Transverse colon (tissue), 4 donors: ENCODE measurements around the gene ALG14. TPM values are rescaled to one million over a fixed set of nuclear protein-coding genes. Genes with fewer than 3 reads are reported as not detected.

ENCODE experiments used
- DNase-seq: peaks from one replicate; pipeline ENCODE4 v3.0.0-alpha.2; 2019
- H3K27ac ChIP-seq, 4 donors: fragments of 200-600 bp; sonication (generic); 2 replicates each; pipeline ENCODE4 v1.5.1; 2016 to 2018; ENCODE audit warnings: inconsistent platforms in 4 of 4
- H3K27me3 ChIP-seq: fragments of 200-600 bp; sonication (generic); 2 replicates; pipeline ENCODE4 v1.5.1; 2017; ENCODE audit warnings: inconsistent platforms
- H3K36me3 ChIP-seq, 4 donors: fragments of 200-600 bp; sonication (generic); 2 replicates each; pipeline ENCODE4 v1.5.1; 2017 to 2019; ENCODE audit warnings: inconsistent platforms in 4 of 4
- H3K4me1 ChIP-seq, 4 donors: fragments of 200-600 bp; sonication (generic); 2 replicates each; pipeline ENCODE4 v1.5.1; 2017 to 2020; ENCODE audit warnings: inconsistent platforms in 4 of 4
- H3K4me3 ChIP-seq, 4 donors: fragments of 200-600 bp; sonication (generic); 1 replicate in 1 of 4; 2 replicates in 3 of 4; pipeline versions ENCODE4 v1.5.1 to v1.6.1; 2017 to 2019; ENCODE audit warnings: inconsistent platforms in 4 of 4
- H3K9me3 ChIP-seq, 2 donors: fragments of 200-600 bp; sonication (generic); 2 replicates each; pipeline ENCODE4 v1.5.1; 2017 to 2019; ENCODE audit warnings: inconsistent platforms in 2 of 2
- EP300 ChIP-seq: sonication (generic); formaldehyde crosslinking; IDR thresholded peaks from one replicate; pipeline ENCODE4 v1.6.1; 2017; ENCODE audit warnings: antibody characterized with exemption, low read depth
- POLR2A ChIP-seq: fragments of 450-650 bp; IDR thresholded peaks from one replicate; pipeline ENCODE4 v1.6.1; 2016; ENCODE audit warnings: antibody characterized with exemption, mild to moderate bottlenecking, moderate library complexity
- POLR2AphosphoS5 ChIP-seq, 3 donors: sonication (generic); formaldehyde crosslinking; IDR thresholded peaks; one replicate each; pipeline ENCODE4 v1.6.1; 2016; ENCODE audit warnings: antibody characterized with exemption in 3 of 3
- WGBS, 2 donors: methylation state at CpG; one replicate each; pipeline ENCODE4 v1.1.5; 2018; ENCODE audit warnings: low coverage in 1 of 2; 5-methylcytosine and 5-hydroxymethylcytosine counted together
- in situ Hi-C, 4 donors: fragments of 200-750 bp; cut with MboI; loops; one replicate each; pipeline versions ENCODE4 v1.15.0 to v1.15.1; 2017; ENCODE audit warnings: low sequenced_read_pairs in 3 of 4, low pct_ligation_motif_present in 1 of 4, low pct_unique_long_range_greater_than_20kb in 1 of 4
- intact Hi-C: fragments of 100-400 bp; cut with DNase I; formaldehyde crosslinking; loops from one replicate; pipeline ENCODE4 v1.15.1; 2023; ENCODE audit warnings: low total_unique reads
- total RNA-seq, 4 donors: library from RNA; depleted of rRNA; stranded (reverse); fragments of >200 nt; gene quantifications; one replicate each; pipeline ENCODE4 v1.1.0, GENCODE V29; 2016
- TF ChIP-seq, protein P1 (sequence below), 5 experiments: fragments of 200-600 bp in 3 of 5; fragments of 450-650 bp in 2 of 5; sonication (generic) in 3 of 5; IDR thresholded peaks; 1 replicate in 2 of 5; 2 replicates in 3 of 5; pipeline ENCODE4 v1.5.1; 2016 to 2017; ENCODE audit warnings: antibody characterized with exemption in 5 of 5, inconsistent platforms in 3 of 5, mild to moderate bottlenecking in 2 of 5, moderate library complexity in 1 of 5

Gene ALG14
- total RNA-seq, 4 donors from 2014 or later: 0.40 to 2.3 (median 2.2) TPM

DNA sequence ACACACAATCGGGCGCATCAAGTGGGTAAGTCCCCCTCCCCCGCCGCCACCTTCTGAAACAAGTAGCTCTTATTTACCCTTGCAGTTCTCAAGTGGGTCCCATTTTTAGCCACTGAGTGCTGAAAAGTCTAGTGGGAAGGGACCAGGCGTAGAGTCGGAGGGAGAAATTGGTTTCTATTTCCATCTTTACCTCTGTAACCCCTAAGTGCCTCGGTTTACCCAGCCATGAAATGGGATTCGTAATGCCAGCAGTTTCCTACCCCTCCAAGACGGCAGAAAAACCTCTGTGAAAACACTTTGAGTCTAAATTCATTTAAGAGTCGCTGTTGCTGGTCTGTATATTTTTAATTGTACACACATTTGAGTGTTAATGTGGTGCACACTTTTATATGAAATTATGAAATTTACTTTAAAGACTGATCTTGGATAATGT, 45.3 kb upstream of the ALG14 start:
- no peak for TF ChIP-seq POLR2AphosphoS5 (IDR thresholded peaks at IDR 0.05)
- TF ChIP-seq, protein P1, sequence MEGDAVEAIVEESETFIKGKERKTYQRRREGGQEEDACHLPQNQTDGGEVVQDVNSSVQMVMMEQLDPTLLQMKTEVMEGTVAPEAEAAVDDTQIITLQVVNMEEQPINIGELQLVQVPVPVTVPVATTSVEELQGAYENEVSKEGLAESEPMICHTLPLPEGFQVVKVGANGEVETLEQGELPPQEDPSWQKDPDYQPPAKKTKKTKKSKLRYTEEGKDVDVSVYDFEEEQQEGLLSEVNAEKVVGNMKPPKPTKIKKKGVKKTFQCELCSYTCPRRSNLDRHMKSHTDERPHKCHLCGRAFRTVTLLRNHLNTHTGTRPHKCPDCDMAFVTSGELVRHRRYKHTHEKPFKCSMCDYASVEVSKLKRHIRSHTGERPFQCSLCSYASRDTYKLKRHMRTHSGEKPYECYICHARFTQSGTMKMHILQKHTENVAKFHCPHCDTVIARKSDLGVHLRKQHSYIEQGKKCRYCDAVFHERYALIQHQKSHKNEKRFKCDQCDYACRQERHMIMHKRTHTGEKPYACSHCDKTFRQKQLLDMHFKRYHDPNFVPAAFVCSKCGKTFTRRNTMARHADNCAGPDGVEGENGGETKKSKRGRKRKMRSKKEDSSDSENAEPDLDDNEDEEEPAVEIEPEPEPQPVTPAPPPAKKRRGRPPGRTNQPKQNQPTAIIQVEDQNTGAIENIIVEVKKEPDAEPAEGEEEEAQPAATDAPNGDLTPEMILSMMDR (IDR thresholded peaks at IDR 0.05): no peak
- no peak for TF ChIP-seq EP300
- no peak for TF ChIP-seq POLR2A

GRCh38 chr1:95117207-95118066, 44.7 kb upstream of the ALG14 start, which contains the start of gene TLCD4:
TSS of gene TLCD4 (plus strand) at chr1:95117355. CDS start at chr1:95143902, 26,547 bp downstream.
- WGBS, 2 donors: 0 to 1% methylated on average over 11 to 32 of the region's 108 CpGs
- in situ Hi-C loops (no loop called here), intact Hi-C loops (loop anchor here (10.0 kb wide), 1 partner anchor 117 kb away; the partner anchor contains the start of gene RWDD3)
- H3K27ac ChIP-seq: peak within 1 kb of the TSS; percentile 87 to 90 (median 88)
- TF ChIP-seq, protein P1 (IDR thresholded peaks at IDR 0.05): no peak
- TF ChIP-seq POLR2AphosphoS5 (IDR thresholded peaks at IDR 0.05): peak in 2 of 3 donors; percentile 29 to 71
- TF ChIP-seq POLR2A: peak; percentile 64
- H3K36me3 ChIP-seq: no peaks in the 10 kb centered on the region
- no peaks in the 10 kb centered on the region for H3K9me3 ChIP-seq
- DNase-seq: peak; percentile 77
- H3K4me1 ChIP-seq: peaks cover 0 to 26% (median 10%) of the 10 kb centered on the region in 4 donors
- peak within 1 kb of the TSS; percentile 71 to 95 (median 81) for H3K4me3 ChIP-seq
- no peaks in the 10 kb centered on the region for H3K27me3 ChIP-seq

More for the DNA sequence above, 45.3 kb upstream of the ALG14 start:
- intact Hi-C loops (loop anchor here (10.0 kb wide), 1 partner anchor 117 kb away; the partner anchor contains the start of gene RWDD3), in situ Hi-C loops (no loop called here)
- 13 to 34% methylated on average over 4 to 10 of the region's 10 CpGs for WGBS, 2 donors
- Histone ChIP-seq H3K27ac (peak overlapping the region; percentile 87 to 90 (median 88)), H3K4me3 (peak overlapping the region; percentile 71 to 95 (median 81)), H3K9me3 (no peaks in the 10 kb centered on the region), H3K4me1 (peaks cover 0 to 27% (median 11%) of the 10 kb centered on the region in 4 donors), H3K27me3 (no peaks in the 10 kb centered on the region), H3K36me3 (no peaks in the 10 kb centered on the region)
- DNase-seq: peak; percentile 48

GRCh38 chr1:95116580-95117206, 43.9 kb upstream of the ALG14 start:
- Histone ChIP-seq H3K4me1 (peaks cover 0 to 18% (median 9%) of the 10 kb centered on the region in 4 donors), H3K4me3 (peak overlapping the region; percentile 71 to 95 (median 81)), H3K9me3 (no peaks in the 10 kb centered on the region), H3K36me3 (no peaks in the 10 kb centered on the region), H3K27me3 (no peaks in the 10 kb centered on the region), H3K27ac (peak overlapping the region; percentile 87 to 90 (median 88))
- peak; percentile 79 for DNase-seq
- intact Hi-C loops: loop anchor here (10.0 kb wide), 1 partner anchor 118 kb away; the partner anchor contains the start of gene RWDD3
- in situ Hi-C loops: no loop called here
- TF ChIP-seq EP300: no peak
- TF ChIP-seq, protein P1 (IDR thresholded peaks at IDR 0.05): peak; percentile 69 to 89 (median 78)
- WGBS, 2 donors: 2 to 7% methylated on average over 9 to 17 of the region's 17 CpGs

DNA sequence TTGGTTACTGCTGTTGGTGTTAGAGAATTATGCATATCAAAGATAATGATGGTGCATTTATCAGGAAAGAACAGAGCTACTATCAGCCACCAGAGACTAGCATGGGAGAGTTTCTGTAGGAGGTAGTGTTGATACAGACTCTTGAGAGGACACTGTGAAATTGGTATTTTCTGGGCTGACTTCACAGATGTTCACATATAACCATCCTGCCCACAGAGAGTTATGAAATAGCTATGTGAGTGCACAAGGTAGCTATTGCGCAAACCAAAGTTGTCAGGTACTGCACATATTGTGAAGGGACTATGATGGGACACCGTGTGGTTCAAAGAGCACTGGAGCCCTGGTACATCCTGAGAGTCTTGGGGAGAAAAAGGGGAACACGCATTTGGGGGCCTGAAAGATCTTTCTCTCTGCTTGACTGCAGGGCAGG, 43.0 kb upstream of the ALG14 start:
- H3K36me3 ChIP-seq: no peaks in the 10 kb centered on the region
- no peaks in the 10 kb centered on the region for H3K9me3 ChIP-seq
- no peak for DNase-seq
- H3K27ac ChIP-seq: no peak overlapping the region
- peaks cover 0 to 17% (median 9%) of the 10 kb centered on the region in 4 donors for H3K4me1 ChIP-seq
- in situ Hi-C loops: no loop called here
- no peak for TF ChIP-seq EP300
- TF ChIP-seq, protein P1 (IDR thresholded peaks at IDR 0.05): no peak
- no peak for TF ChIP-seq POLR2AphosphoS5 (IDR thresholded peaks at IDR 0.05)
- TF ChIP-seq POLR2A: no peak
- 50 to 77% methylated on average over 2 to 3 of the region's 3 CpGs for WGBS, 2 donors
- no peaks in the 10 kb centered on the region for H3K27me3 ChIP-seq
- no peak overlapping the region for H3K4me3 ChIP-seq
- intact Hi-C loops: loop anchor here (10.0 kb wide), 1 partner anchor 119 kb away; the partner anchor contains the start of gene RWDD3
